SW 1271 (cell line): ENCODE data around the gene NHEJ1.
A peak's percentile ranks its signal among the peaks of the same experiment; 100 is the strongest.
"Not testable (repeated sequence)": the region's sequence is repeated elsewhere in the genome, so short reads cannot be mapped to it uniquely, and the experiment has no call there.

Experiments
- DNase-seq, 2 experiments: peaks; one replicate each; lab custom pipeline; 2025; lab: John Stamatoyannopoulos, UW

The NHEJ1 gene

DNA sequence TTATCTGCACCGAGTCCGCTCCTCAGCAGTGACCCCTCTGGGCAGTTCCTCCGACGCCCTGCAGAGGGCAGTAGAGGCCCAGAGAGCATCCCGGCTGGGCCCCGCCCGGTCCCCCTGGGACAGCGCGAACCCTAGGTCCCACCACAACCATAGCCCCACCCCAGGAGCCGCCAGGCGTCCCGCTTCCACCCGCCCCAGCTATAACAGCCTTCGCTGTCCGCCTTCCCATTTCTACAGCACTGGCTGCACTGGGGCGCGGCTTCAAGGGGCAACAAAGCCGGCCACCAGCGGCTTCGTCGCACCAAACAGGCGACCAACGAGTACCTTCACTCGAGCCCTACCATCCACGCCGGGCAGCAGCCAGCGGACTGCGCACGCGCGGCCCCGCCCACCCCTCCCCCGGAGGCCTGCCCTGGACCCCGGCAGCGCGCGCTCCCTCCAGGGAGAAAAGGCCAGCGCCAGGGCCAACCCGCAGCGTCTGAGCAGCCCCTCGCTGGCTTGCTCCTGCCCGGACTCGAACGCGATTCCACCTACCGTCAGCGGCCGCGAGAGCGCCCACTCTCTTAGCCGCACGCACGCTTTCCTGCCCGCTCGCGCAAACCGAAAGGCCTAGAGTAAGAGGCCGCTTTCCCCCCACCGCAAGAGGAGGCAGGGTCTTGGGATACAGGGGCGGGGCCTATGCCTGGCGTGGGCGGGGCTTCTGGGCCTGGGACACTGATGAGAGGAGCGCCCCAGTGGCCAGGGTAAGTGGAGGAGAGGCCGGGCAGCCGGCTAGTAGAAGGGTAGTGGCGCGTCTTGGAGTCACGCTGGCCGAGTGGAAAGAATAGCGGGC lies at the start of gene NHEJ1:
NHEJ1 (minus strand) TSS at position 630 of the 832 bp plus-strand sequence. CDS start 2,453 bp downstream, outside the sequence.
- peak; percentile 81 to 88 for DNase-seq

DNA sequence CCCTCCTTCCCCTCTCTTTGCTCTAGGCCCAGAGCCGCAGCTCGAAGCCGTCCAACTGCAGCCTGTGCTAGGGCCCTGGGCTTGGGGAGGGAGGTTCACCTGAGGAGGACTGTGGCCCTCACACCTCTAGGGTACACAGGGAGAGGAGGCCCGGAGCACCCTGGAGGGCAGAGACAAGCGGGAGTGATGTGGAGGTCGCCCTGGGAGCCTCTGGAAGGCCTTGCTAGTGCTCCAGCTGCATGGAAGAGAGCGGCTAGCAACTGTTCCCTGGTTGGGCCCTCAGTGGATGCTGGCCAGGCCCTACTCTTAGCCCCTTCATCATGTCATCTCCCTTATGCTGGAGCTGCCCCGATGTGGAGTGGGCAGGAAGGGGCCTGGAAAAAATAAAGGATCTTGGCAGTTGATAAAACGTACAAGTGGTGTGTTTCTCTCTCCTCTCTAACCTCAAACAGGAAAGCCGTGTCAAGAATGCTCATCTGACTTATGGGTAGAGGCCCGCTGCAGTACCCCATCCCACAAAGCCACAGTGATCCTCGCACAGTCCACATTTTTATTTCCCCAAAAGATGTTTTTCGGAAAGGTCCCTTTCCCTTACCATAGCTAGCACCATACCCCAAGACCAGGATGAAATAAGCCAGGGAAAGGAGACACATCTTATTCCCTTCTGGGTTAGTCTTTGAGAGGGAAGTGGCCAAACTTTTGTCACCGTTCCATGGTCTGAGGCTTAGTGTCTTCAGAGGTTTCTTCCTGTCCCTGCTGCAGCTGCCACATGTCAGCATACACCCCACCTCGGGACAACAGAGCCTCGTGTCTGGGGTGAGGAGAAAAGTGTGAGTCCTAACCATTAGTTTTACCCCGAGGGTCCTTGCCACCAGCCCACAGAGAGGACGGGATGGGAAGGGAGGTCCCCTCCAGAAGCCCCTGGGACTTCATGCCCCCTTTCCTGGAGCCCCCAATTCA lies 48.9 kb upstream of the NHEJ1 start:
- no peak for DNase-seq

DNA sequence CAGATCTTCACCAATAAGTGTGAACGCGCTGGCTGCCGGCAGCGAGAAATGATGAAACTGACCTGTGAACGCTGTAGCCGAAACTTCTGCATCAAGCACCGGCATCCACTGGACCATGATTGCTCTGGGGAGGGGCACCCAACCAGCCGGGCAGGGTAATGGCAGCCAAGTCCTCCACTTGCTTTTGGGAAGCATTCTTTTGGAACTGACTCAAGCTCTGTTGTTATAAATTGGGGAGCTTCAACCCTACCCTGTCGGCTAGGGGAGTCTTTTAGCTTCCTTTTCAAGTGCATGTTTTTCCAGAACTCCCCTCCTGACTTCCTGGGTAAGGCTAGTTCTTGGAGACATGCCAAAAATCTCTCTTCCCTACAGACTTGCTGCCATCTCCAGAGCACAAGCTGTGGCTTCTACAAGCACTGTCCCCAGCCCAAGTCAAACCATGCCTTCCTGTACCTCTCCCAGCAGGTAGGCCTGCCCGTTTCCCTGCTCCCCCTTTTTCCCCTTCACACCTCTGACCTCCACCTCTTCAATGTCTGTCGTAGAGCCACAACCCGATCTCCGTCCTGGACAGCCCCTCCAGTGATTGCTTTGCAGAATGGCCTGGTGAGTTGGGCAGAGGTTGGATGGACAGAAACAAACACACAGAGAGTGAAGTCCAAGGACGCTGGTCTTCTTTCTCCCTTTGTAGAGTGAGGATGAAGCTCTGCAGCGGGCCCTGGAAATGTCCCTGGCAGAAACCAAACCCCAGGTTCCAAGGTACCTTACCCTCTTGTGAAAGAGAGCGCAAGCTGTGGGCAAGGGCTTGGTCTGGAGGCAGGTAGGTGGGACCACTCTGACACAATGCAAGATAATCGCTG lies 47.5 kb upstream of the NHEJ1 start:
- DNase-seq, result no peak

DNA sequence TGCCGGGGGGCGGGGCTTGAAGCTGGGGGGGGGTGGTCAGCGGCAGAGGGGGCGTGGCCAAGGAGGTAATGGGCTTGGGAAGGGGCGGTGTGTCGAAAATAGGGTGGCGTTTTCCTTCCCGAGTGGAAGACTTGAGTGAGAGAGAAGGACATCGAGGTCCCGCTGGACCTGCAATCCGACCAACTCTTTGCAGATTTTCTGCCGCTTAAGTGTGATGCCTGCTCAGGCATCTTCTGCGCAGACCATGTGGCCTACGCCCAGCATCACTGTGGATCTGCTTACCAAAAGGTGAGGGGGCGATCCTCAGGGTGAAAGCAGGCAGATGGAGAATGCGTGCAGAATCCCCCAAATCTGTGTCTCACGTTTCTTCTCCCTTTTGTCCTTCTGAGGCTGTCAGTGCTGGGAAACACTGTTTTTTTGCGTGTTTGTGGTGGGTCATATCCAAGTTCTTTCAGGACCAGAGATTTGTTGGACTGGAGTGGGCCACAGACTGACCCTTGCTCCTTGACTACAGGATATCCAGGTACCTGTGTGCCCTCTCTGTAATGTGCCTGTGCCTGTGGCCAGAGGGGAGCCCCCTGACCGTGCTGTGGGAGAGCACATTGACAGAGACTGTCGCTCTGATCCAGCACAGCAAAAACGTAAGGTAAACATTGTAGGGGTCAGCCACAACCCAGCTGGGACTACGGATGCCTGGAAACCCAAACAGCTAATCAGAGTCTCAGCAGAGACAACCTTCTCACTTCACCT lies 46.7 kb upstream of the NHEJ1 start:
- no peak for DNase-seq

DNA sequence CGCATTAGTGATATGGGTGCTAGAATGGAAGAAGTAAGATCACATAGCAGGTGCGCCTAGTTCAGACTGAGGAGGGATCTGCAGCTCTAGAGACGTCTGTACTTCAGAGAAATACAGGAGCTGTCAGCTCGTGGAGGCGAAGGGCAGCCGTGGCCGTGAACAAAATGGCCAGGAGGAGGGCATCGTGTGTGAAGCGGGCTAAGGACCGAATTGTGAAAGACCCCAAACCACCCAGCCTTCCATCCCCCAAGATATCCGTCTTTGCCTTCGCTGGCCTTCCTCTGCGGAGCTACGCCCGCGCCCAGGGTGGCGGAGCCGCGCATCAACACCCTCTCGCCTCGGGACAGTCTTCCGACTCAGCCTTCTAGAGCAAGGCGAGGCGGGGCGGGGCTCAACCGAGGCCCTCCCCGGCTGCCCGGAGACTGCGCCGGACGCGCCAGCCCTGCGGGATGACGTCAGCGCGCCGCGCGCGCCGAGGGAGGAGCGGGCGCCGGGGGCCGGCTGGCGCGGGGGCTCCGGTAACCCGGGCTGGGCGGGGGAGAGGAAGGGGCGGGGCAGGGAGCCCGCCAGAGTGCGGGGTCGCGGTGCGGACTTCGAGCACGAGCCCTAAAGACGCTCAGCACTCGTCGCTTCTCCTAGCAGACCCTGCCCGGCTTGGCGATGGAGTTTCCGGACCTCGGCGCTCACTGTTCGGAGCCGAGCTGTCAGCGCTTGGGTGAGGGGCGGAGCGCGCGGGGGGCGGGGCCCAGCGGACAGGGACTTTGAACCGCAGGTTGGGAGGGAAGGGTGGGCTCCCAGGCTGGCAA lies 45.9 kb upstream of the NHEJ1 start, which contains the start of gene ZFAND2B:
ZFAND2B (plus strand) TSS at position 455 of the 806 bp plus-strand sequence; CDS start at position 661, 206 bp downstream.
- DNase-seq, result peak; percentile 79 to 86

- no peak for DNase-seq
These were observed 45.3 kb upstream of the NHEJ1 start for GRCh38 chr2:219205981-219206327.

- no peak for DNase-seq
These were observed 44.5 kb upstream of the NHEJ1 start for GRCh38 chr2:219205165-219205538.

GRCh38 chr2:219204425-219205164 lies 44.0 kb upstream of the NHEJ1 start:
- DNase-seq, result no peak

DNA sequence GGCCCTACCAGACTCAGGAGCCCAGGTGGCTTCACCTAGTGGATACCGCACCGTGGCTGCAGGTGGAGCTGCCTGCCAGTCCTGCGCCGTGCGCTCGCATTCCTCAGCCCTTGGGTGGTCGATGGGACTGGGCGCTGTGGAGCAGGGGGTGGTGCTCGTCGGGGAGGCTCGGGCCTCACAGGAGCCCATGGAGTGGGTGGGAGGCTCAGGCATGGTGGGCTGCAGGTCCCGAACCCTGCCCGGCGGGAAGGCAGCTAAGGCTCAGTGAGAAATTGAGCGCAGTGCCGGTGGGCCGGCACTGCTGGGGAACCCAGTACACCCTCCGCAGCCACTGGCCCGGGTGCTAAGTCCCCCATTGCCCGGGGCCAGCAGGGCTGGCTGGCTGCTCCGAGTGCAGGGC lies 40.7 kb upstream of the NHEJ1 start:
- DNase-seq, result not testable (repeated sequence)

DNA sequence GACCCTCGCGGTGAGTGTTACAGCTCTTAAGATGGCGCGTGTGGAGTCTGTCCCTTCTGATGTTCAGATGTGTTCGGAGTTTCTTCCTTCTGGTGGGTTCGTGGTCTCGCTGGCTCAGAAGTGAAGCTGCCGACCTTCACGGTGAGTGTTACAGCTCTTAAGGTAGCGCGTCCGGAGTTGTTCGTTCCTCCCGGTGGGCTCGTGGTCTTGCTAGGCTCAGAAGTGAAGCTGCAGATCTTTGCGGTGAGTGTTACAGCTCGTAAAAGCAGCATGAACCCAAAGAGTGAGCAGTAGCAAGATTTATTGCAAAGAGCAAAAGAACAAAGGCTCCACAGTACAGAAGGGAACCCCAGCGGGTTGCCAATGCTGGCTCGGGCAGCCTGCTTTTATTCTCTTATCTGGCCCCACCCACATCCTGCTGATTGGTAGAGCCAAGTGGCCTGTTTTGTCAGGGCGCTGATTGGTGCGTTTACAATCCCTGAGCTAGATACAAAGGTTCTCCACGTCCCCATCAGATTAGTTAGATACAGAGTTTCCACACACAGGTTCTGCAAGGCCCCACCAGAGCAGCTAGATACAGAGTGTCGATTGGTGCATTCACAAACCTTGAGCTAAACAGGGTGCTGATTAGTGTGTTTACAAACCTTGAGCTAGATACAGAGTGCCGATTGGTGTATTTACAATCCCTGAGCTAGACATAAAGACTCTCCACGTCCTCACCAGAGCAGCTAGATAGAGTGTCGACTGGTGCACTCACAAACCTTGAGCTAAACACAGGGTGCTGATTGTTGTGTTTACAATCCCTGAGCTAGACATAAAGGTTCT lies 40.1 kb upstream of the NHEJ1 start:
- not testable (repeated sequence) for DNase-seq

- no peak for DNase-seq
These were observed 39.0 kb upstream of the NHEJ1 start for GRCh38 chr2:219199470-219200211.

GRCh38 chr2:219198974-219199373 lies 38.4 kb upstream of the NHEJ1 start:
- DNase-seq, result no peak

- no peak for DNase-seq
These were observed 36.8 kb upstream of the NHEJ1 start for GRCh38 chr2:219197388-219197787.

GRCh38 chr2:219186754-219187456 lies 26.3 kb upstream of the NHEJ1 start:
- DNase-seq, result no peak

GRCh38 chr2:219184121-219184520 lies 23.5 kb upstream of the NHEJ1 start:
- DNase-seq, result no peak

DNA sequence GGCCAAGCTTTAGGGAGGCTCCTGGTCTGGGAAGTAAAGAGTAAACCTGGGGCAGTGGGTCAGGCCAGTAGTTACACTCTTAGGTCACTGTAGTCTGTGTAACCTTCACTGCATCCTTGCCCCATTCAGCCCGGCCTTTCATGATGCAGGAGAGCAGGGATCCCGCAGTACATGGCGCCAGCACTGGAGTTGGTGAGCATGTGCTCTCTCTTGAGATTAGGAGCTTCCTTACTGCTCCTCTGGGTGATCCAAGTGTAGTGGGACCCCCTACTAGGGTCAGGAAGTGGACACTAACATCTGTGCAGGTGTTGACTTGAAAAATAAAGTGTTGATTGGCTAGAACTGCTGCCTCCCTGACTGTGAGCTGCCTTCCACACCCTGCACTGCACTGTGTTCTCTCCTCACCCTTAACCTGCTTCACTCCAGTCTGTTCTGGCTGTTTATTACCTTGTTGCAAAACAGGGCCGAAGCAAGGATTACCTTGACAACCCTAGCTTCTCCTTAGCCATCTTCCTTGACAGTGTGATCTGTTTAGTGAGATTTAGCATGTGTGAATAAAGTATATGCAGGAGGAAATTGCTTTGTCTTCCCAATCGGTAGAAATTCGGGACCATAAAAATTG lies 22.6 kb upstream of the NHEJ1 start:
- no peak for DNase-seq
